ENCODE data around the gene RTN1.

- TF ChIP-seq CTCF (IDR thresholded peaks at IDR 0.05) = no peak
- TF ChIP-seq EZH2 (IDR thresholded peaks at IDR 0.05; ENCODE audit: borderline replicate concordance, insufficient read depth, low read depth, low read length, poor library complexity, severe bottlenecking) = no peak
Observed at GRCh38 chr14:59751578-59751977, 119.0 kb downstream of the RTN1 start.
